Measurements from ENCODE around the gene DOK6.

The DOK6 gene

GRCh38 chr18:69686861-69687260, 286.2 kb downstream of the DOK6 start:
- no peak for DNase-seq (ENCODE audit: low read depth in 2 of 2)

DNA sequence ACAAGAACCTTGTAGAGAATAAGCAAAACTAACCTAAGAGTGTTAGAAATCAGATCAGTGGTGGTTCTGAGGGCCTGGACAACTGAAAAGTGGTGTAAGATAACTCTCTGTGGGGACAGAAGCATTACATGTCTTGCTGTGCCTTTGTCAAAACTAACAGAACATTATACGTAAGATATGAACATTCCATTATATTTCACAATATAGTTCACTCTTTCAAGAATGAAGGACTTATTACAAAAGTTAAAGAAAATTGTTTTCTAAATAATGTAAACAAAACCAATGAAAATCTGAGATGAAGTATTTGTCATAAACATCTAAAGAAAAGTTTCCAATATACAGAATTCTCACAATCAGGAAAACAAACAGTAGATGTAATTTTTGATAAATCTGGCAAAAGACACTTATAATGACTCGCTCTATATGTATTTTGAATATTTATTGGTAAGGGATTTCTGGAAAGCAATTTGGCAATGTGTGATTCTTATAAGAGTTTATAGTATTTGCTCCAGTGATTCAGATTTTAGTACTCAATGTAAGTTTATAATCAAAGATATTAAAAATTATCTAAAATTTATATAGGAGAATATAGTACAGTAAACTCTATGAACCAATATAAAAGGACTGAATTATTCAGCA, 288.6 kb downstream of the DOK6 start:
- DNase-seq (ENCODE audit: low read depth in 2 of 2), result no peak

DNA sequence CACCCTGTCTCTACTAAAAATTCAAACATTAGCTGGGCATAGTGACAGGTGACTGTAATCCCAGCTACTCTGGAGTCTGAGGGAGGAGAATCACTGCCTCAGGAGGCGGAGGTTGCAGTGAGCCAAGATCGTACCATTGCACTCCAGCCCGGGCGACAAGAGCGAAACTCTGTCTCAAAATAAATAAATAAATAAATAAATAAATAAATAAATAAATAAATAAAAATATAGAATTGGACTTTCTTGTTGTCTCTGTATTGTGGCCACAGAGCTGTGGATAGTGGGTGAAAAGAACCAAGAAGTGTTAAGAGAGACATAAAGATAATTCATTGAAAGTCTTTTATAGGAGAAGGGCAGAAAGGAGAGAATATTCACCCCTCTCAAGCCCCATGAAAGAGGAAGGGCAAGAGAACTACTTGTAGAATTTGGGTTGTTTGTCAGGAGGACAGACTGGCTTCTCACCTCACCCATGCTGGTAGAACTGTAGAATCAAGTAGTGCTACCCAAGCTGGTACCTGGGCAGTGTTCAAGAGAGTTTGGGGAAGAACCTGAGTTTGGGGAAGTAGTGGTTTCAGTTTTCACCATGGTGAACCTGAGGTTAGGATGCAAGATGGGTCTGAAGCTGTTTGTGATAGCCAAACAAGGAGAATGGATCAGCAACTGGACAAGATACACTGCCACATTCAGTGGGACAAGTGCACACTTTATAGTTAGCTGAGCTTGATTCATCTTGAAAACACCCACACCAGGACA, 290.5 kb downstream of the DOK6 start:
- no peak for DNase-seq (ENCODE audit: low read depth in 2 of 2)

DNA sequence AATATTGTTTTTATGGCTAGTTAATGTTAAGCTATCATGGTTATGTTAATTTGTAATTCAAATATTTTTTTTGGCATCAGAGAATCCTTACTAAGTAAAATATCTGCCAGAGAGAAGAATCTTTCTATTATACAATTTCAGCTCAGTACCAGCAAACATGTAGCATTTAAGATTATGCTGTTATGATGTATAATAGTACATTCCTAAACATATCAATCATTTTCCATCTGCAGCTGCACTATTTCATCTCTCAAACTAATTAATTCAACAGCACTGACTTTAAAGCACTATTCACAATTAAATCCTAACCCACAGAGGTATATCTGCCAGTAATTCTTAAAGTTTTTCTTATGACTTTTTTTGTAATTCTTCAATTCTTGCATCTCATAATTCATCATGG, 296.4 kb downstream of the DOK6 start:
- DNase-seq (ENCODE audit: low read depth in 2 of 2), result no peak

- DNase-seq (ENCODE audit: low read depth in 2 of 2), result no peak
These were observed 297.0 kb downstream of the DOK6 start for GRCh38 chr18:69697689-69698088.

DNA sequence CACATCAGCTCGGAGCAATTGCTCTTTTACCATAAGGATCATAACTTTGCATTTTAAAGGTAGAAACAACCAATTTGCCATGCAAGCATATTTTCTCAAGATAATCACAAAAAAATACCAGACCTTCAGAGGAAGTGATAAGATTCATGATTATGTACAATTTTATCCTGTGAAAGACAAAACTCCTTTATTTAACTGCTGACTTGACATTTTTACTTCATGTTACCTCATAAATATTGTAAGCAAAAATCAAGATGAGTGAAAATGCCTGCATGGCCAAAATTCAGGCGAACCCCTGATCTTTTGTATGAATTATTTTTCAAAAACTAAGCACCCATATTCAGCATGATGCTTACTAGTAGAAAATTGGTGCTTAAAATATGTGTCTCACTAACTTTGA, 300.6 kb downstream of the DOK6 start:
- no peak for DNase-seq (ENCODE audit: low read depth in 2 of 2)

DNA sequence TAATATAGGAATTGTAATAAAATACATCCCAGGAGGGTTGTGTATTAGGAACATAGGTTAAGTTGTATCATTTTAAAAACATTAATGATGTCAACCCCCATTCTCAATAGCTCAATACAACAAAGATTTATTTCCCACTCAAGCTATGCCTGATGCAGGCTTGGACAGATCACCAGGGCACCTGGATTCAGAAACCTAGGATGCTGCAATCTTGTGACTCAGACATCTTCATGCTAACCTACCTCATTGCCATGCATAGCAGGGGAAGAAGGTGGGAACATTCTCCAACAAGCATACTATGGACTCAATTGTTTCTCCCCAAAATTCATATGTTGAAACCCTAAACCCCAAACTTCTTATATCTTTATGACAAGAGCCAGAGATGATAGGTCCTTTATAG, 302.8 kb downstream of the DOK6 start:
- DNase-seq (ENCODE audit: low read depth in 2 of 2), result no peak

- DNase-seq (ENCODE audit: low read depth in 2 of 2), result no peak
These were observed 305.3 kb downstream of the DOK6 start for GRCh38 chr18:69705987-69706386.

- no peak for DNase-seq (ENCODE audit: low read depth in 2 of 2)
These were observed 308.2 kb downstream of the DOK6 start for GRCh38 chr18:69708844-69709243.

GRCh38 chr18:69715191-69715795, 314.6 kb downstream of the DOK6 start:
- no peak for DNase-seq (ENCODE audit: low read depth in 2 of 2)

DNA sequence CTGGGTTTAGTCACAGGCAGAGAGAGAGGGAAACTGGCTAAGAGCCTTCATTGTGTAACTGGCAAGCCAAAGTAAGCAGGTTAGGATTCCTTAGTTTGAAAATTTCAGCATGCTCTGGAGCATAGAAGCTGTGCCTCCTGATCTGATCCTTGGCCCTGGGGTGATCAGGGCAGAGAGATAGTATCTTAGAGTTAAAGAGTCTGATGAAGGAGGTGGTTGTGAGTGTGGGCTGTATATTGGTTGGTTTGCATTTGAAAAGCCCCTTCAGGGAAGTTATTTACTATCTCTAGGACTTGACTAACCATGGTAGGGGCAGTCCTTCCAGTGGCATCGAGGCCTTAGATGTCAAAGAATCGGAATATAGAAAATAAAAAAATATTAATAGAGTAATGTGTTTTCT, 316.9 kb downstream of the DOK6 start:
- DNase-seq (ENCODE audit: low read depth in 2 of 2), result no peak

- DNase-seq (ENCODE audit: low read depth in 2 of 2), result no peak
These were observed 318.3 kb downstream of the DOK6 start for GRCh38 chr18:69718912-69719547.

- DNase-seq (ENCODE audit: low read depth in 2 of 2), result no peak
These were observed 319.7 kb downstream of the DOK6 start for GRCh38 chr18:69720422-69720821.

- no peak for DNase-seq (ENCODE audit: low read depth in 2 of 2)
These were observed 322.7 kb downstream of the DOK6 start for GRCh38 chr18:69723434-69723833.

DNA sequence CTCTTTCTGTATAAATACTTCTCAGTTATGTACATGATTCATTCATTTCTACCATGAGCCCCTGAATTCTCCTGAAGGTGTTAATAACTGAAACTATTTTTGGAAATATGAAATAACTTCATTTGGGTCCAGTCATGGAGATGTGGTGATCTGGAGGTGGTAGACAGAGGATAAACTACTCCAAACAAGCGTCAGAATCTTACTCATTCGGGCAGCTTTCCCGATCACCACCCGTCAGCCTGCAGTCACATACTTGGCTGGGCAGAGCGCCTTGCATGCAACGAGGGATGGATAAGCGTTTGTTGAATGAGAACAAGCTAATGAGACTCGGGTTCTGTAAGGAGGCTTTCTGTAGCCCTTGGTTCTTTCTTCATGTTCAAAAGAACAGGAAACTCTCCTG, 324.3 kb downstream of the DOK6 start:
- DNase-seq (ENCODE audit: low read depth in 2 of 2), result no peak

DNA sequence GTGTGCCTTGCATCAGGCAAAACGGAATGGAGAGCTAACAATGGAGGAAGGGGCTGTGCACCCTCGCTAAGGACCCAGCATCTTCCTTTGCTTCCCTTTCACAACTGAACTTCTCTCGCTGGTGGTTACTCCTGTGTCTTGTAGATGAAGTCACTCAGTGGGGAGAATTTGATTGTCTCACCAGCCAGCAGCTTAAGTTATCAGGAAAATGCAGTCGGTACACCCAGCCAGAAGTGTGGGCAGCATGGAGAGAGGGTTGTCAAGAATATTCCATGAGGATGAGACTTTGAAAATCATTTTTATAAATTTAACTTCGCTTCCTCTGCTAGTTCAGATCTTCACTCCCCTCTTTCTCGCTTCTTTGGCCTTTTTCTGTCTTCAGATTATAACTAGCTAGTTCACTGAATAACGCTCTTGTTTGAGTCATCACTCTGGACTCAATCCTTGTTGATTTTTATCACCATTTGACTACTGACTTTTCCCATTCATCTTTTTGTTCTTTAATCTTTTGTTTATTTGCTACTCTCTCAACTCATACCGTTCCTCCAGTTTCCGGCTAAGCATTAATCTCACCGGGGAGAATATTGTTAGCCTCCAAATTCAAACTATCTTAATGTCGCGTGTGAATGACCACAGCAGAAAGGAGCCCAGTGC, 325.3 kb downstream of the DOK6 start:
- no peak for DNase-seq (ENCODE audit: low read depth in 2 of 2)

- DNase-seq (ENCODE audit: low read depth in 2 of 2), result no peak
These were observed 327.4 kb downstream of the DOK6 start for GRCh38 chr18:69727912-69728572.

DNA sequence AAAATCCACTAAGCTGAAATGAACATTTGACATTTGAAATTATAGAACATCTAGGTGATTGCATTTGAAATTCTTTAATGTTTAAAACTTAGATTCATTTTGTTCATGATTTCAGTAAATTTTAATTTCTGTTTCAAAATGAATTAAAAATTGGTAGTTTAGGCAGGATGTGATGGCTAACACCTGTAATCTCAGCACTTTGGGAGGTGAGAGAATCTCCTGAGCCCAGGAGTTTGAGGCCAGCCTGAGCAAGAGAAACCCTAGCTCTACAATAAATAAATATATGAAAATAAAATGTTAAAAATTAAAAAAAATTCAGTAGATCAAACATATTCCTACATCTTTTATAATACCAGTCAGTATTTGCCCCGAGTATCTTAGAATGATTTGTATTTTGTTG, 330.0 kb downstream of the DOK6 start:
- no peak for DNase-seq (ENCODE audit: low read depth in 2 of 2)

- no peak for DNase-seq (ENCODE audit: low read depth in 2 of 2)
These were observed 333.8 kb downstream of the DOK6 start for GRCh38 chr18:69734536-69734935.

DNA sequence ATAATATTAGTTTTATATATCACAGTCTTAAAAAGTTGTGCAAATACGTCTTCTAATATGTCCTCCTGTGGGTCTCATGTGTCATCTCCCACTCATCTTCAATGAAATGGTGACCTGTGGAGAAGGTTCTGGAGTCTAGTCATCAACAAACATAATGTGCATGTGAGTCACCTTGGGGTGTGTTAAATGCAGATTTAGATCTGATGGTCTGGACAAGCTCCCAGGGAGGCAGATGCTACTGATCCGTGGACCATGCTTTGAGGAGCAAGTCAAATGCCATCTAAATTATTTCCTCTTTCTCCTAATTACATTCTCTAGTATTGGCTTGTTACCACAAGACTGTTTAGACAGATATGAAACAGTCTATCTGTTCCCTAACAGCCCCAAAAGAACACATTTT, 336.0 kb downstream of the DOK6 start:
- DNase-seq (ENCODE audit: low read depth in 2 of 2), result no peak

DNA sequence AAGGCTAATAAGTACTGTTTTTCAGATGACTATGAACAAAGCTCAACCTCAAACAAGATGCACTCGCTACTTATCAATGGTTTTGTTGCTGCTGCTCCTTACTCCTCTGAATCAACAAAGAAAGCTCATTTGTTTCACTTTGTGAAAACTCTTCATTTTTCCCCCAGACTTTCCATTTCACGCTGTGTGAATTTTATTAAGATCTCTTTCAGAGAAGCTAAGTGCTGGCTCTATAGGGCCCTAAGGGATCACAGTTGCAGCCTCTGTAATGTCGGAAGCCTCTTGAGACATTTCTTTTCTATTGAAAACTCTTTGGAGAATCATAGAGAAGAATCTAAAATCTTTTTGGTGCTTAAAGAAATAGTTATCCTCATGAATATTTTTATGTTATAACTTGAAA, 337.2 kb downstream of the DOK6 start:
- DNase-seq (ENCODE audit: low read depth in 2 of 2), result no peak

GRCh38 chr18:69747388-69747787, 346.7 kb downstream of the DOK6 start:
- no peak for DNase-seq (ENCODE audit: low read depth in 2 of 2)

Data from stimulated activated CD8-positive, alpha-beta memory T cell treated with anti-CD3 and anti-CD28 coated beads, Interleukin-7, amount 100 ng/mL, for 4 hours (primary cell).